GM12873 (cell line): ENCODE results near the gene SPATS2L.

Experiments used
- CTCF ChIP-seq: IDR thresholded peaks from 2 replicates; pipeline ENCODE4 v1.5.1; 2012; ENCODE audit warnings: low read depth, mild to moderate bottlenecking, moderate library complexity, low read length, control low read depth; ENCODE audit not compliant: insufficient read depth; ENCODE audit errors: missing control alignments

SPATS2L gene

GRCh38 chr2:200311139-200311538 is 4.6 kb downstream of the SPATS2L start:
- TF ChIP-seq CTCF = no peak

GRCh38 chr2:200314976-200315567 is 8.6 kb downstream of the SPATS2L start:
- TF ChIP-seq CTCF = no peak

DNA sequence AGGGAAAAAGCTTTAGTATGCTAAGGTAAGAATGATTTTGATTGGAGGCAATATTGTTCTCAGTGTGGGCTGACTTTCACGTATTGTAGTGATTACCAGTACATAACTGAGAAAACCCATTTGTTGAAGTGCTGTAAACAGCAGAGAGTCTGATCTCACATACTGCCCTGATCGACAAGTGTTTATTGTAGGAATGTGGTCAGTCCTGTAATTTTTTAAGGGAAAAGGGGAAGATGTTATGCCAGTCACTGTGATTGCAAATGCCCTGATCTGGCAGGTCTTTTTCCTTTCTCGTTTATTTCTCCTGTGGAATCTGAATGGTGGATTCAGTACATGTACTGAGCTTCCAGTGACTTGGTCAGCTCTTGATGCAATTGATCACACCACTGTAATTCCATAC is 11.5 kb downstream of the SPATS2L start:
- TF ChIP-seq CTCF = no peak

DNA sequence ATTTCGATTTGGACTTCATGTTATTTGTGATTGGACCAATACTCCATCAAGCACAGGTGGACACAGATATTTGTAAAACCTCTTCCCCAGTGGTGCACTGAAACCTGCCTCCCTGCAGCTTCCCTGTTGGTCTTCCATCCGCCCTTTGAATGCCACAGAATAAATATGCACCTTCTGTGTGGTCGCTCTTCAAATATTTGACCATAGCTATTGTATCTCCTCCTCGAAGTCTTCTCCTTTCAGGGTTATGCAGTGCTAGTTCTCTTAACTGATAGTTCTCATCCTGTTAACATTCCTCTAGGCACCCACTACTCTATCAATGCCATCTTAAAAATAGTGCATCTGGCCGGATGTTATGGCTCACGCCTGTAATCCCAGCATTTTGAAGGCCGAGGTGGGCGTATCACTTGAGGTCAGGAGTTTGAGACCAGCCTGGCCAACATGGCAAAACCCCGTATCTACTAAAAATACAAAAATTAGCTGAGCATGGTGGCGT is 12.5 kb downstream of the SPATS2L start:
- TF ChIP-seq CTCF = no peak

- no peak for TF ChIP-seq CTCF
These were observed 13.2 kb downstream of the SPATS2L start for GRCh38 chr2:200319548-200320337.

DNA sequence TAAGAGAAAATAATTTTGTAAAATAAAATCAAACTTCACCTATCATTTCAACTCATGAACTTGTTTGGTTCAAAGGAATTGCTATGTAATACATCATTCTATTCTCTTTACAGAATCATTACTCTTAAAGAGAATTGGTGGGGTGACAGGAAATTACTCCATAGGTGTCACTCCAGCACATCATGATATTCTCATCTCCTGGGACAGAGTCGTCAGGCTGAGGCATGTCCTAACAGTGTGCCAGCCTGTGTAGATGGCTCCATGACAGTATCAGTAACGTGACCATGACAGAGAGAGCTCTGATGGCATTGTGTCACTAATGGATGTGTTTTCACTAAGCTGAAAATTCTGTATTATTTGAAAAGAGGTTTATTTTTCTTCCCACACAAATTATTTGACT is 13.9 kb downstream of the SPATS2L start:
- no peak for TF ChIP-seq CTCF

GRCh38 chr2:200320991-200321390 is 14.5 kb downstream of the SPATS2L start:
- no peak for TF ChIP-seq CTCF
